Ishikawa (cell line): ENCODE results near the gene KDM2A.
A peak's percentile ranks its signal among the peaks of the same experiment; 100 is the strongest.

Experiments
- CEBPB ChIP-seq: IDR thresholded peaks from 2 replicates; pipeline ENCODE4 v1.6.1; 2012
- CREB1 ChIP-seq: IDR thresholded peaks from 2 replicates; pipeline ENCODE4 v1.6.1; 2012; ENCODE audit warnings: low read depth
- EGR1 ChIP-seq: IDR thresholded peaks from 2 replicates; pipeline ENCODE4 v1.6.1; 2012
- EP300 ChIP-seq: IDR thresholded peaks from 2 replicates; pipeline ENCODE4 v1.6.1; 2012; ENCODE audit warnings: borderline replicate concordance
- FOXM1 ChIP-seq: IDR thresholded peaks from 2 replicates; pipeline ENCODE4 v1.6.1; 2012; ENCODE audit warnings: low read depth, borderline replicate concordance
- NFIC ChIP-seq: IDR thresholded peaks from 2 replicates; pipeline ENCODE4 v1.6.1; 2012
- RAD21 ChIP-seq: IDR thresholded peaks from 2 replicates; pipeline ENCODE4 v1.6.1; 2012; ENCODE audit warnings: low read depth
- TAF1 ChIP-seq: IDR thresholded peaks from 2 replicates; pipeline ENCODE4 v1.6.1; 2012; ENCODE audit warnings: low read depth, mild to moderate bottlenecking
- TCF12 ChIP-seq: IDR thresholded peaks from 2 replicates; pipeline ENCODE4 v1.6.1; 2012; ENCODE audit warnings: low read depth
- TEAD4 ChIP-seq: IDR thresholded peaks from 2 replicates; pipeline ENCODE4 v1.6.1; 2012
- USF1 ChIP-seq: IDR thresholded peaks from 2 replicates; pipeline ENCODE4 v1.6.1; 2012
- YY1 ChIP-seq: IDR thresholded peaks from 2 replicates; pipeline ENCODE4 v1.6.1; 2012; ENCODE audit warnings: low read depth
- ZBTB7A ChIP-seq: IDR thresholded peaks from 2 replicates; pipeline ENCODE4 v1.6.1; 2012; ENCODE audit warnings: low read depth
- TF ChIP-seq, protein P1 (sequence below): IDR thresholded peaks from 2 replicates; pipeline ENCODE4 v1.6.1; 2012
- TF ChIP-seq, protein P2 (sequence below): IDR thresholded peaks from 2 replicates; pipeline ENCODE4 v1.6.1; 2012; ENCODE audit warnings: low read depth, mild to moderate bottlenecking

KDM2A gene

GRCh38 chr11:67289226-67289650 is 170.2 kb downstream of the KDM2A start, which contains the start of gene ANKRD13D:
ANKRD13D (plus strand) TSS chr11:67289303; CDS start chr11:67289461, 158 bp downstream.
- 0 out of 2 replicates have a peak, but pooled peaks have one; percentile 15 for TF ChIP-seq YY1
- TF ChIP-seq ZBTB7A: peak; percentile 37; the same call in 1 of the 2 replicates
- no peak for TF ChIP-seq FOXM1

GRCh38 chr11:67289651-67290479 is 170.8 kb downstream of the KDM2A start:
- no peak for TF ChIP-seq YY1
- TF ChIP-seq CREB1: no peak
- no peak for TF ChIP-seq USF1
- TF ChIP-seq ZBTB7A: no peak
- no peak for TF ChIP-seq NFIC
- no peak for TF ChIP-seq EP300
- TF ChIP-seq TEAD4: no peak

DNA sequence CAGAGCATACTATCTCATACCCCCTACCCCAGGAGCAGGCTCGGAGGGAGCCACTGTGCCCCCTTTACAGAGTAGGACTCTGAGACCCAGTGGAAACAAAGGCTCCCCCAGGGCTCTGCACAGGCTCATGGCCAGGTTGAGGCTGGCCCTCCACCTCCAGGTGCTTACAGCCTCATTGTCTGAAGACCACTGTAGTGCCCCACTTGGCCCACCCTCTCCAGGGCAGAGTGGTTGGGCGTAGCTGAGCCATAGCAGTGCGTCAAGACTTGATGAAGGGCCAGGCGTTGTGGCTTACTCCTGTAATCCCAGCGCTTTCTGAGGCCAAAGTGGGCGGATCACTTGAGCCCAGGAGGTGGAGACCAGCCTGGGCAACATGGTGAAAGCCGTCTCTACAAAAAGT is 171.7 kb downstream of the KDM2A start:
- TF ChIP-seq TAF1 (no peak), TEAD4 (no peak)

DNA sequence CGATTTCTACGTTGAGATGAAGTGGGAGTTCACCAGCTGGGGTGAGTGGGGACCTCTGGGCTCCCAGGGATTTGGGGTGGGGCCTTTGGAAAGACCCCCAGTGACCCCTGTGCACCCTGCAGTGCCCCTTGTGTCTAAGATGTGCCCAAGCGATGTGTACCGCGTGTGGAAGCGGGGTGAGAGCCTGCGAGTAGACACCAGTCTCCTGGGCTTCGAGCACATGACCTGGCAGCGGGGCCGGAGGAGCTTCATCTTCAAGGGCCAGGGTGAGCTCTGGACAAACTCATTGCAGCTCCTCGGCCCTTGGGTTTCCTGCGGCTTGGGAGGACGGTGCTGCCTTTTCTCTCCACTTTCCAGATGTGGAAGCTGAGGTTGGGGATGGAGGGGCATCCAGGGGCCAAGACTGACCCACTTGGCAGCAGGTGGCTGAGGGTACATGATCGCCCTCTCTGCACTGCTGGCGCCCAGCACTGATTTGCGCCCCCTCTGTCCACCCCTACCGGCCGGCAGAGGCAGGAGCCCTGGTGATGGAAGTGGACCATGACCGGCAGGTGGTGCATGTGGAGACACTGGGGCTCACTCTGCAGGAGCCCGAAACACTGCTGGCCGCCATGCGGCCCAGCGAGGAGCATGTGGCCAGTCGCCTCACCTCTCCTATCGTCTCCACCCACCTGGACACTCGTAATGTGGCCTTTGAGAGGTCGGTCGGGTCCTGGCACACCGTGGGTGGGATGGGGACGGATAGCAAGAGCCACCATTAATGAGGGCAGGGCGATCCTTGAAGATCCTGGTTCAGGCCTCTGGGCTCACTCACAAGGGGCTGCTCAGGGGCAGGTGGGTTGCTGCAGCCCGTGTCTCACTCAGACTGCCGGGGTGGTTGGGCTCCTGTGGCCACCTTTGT is 172.7 kb downstream of the KDM2A start:
- TF ChIP-seq EGR1 (no peak), EP300 (no peak), TAF1 (no peak), YY1 (no peak), NFIC (no peak), RAD21 (no peak), ZBTB7A (no peak), USF1 (no peak), FOXM1 (no peak), CREB1 (no peak)
- TF ChIP-seq, protein P1, sequence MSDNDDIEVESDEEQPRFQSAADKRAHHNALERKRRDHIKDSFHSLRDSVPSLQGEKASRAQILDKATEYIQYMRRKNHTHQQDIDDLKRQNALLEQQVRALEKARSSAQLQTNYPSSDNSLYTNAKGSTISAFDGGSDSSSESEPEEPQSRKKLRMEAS: no peak

GRCh38 chr11:67292671-67293070 is 173.6 kb downstream of the KDM2A start:
- TF ChIP-seq EP300 (no peak), YY1 (no peak), CEBPB (no peak), FOXM1 (no peak), TEAD4 (no peak), ZBTB7A (no peak), TCF12 (no peak), USF1 (no peak)
- TF ChIP-seq, protein P2, sequence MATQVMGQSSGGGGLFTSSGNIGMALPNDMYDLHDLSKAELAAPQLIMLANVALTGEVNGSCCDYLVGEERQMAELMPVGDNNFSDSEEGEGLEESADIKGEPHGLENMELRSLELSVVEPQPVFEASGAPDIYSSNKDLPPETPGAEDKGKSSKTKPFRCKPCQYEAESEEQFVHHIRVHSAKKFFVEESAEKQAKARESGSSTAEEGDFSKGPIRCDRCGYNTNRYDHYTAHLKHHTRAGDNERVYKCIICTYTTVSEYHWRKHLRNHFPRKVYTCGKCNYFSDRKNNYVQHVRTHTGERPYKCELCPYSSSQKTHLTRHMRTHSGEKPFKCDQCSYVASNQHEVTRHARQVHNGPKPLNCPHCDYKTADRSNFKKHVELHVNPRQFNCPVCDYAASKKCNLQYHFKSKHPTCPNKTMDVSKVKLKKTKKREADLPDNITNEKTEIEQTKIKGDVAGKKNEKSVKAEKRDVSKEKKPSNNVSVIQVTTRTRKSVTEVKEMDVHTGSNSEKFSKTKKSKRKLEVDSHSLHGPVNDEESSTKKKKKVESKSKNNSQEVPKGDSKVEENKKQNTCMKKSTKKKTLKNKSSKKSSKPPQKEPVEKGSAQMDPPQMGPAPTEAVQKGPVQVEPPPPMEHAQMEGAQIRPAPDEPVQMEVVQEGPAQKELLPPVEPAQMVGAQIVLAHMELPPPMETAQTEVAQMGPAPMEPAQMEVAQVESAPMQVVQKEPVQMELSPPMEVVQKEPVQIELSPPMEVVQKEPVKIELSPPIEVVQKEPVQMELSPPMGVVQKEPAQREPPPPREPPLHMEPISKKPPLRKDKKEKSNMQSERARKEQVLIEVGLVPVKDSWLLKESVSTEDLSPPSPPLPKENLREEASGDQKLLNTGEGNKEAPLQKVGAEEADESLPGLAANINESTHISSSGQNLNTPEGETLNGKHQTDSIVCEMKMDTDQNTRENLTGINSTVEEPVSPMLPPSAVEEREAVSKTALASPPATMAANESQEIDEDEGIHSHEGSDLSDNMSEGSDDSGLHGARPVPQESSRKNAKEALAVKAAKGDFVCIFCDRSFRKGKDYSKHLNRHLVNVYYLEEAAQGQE: no peak
- TF ChIP-seq, protein P1: no peak

DNA sequence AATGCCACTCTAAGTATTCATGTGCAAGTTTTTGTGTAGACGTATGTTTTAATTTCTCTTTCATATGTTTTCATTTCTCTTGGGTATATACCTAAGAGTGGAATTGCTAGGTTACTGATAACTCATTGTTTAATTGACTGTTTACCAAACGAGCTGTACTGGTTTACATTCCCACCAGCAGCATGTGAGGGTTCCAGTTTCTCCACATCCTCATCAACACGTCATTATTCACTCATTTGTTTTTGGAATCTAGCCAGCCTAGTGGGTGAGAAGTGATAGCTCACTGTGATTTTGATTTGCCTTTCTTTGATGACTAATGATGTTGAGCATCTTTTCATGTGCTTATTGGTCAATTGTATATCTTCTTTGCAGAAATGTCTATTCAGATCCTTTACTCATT is 174.0 kb downstream of the KDM2A start:
- TF ChIP-seq ZBTB7A (no peak), CEBPB (no peak), NFIC (peak; percentile 40; the same call in 1 of the 2 replicates), EP300 (no peak)
- TF ChIP-seq, protein P2: no peak
